Mesenchymal stem cell (in vitro differentiated cells and primary cell): ENCODE measurements around the gene NLGN1.

ENCODE experiments used
- DNase-seq: peaks from one replicate; pipeline ENCODE4 v3.0.0-alpha.2; 2013
- H2AFZ ChIP-seq: one replicate; pipeline ENCODE4 v1.6.1; 2013; ENCODE audit warnings: low read depth, mild to moderate bottlenecking, control low read depth, inconsistent platforms, low read length, moderate library complexity
- H2AK5ac ChIP-seq: 2 replicates; pipeline ENCODE4 v1.6.1; 2013; ENCODE audit warnings: low read length, moderate library complexity, mild to moderate bottlenecking, inconsistent platforms; ENCODE audit not compliant: severe bottlenecking
- H2BK120ac ChIP-seq: one replicate; pipeline ENCODE4 v1.6.1; 2013; ENCODE audit warnings: low read depth, mild to moderate bottlenecking, inconsistent platforms, low read length, moderate library complexity
- H2BK12ac ChIP-seq, 2 experiments: one replicate each; pipeline ENCODE4 v1.6.1; 2013; ENCODE audit warnings: inconsistent platforms in 2 of 2, low read length in 2 of 2, mild to moderate bottlenecking in 2 of 2, moderate library complexity in 2 of 2, control low read depth in 1 of 2
- H2BK15ac ChIP-seq: one replicate; pipeline ENCODE4 v1.6.1; 2013; ENCODE audit warnings: mild to moderate bottlenecking, low read depth, inconsistent platforms; ENCODE audit not compliant: poor library complexity, severe bottlenecking
- H2BK5ac ChIP-seq: 2 replicates; pipeline ENCODE4 v1.6.1; 2013; ENCODE audit warnings: low read depth, mild to moderate bottlenecking, low read length, control low read depth, inconsistent platforms; ENCODE audit not compliant: poor library complexity, severe bottlenecking
- H3K14ac ChIP-seq, 2 experiments: one replicate each; pipeline ENCODE4 v1.6.1; 2013; ENCODE audit warnings: inconsistent platforms in 2 of 2, low read length in 2 of 2, control low read depth in 1 of 2, mild to moderate bottlenecking in 1 of 2, moderate library complexity in 1 of 2
- H3K18ac ChIP-seq, 2 experiments: one replicate each; pipeline ENCODE4 v1.6.1; 2013; ENCODE audit warnings: inconsistent platforms in 2 of 2, low read length in 2 of 2, control low read depth in 1 of 2, low read depth in 1 of 2, mild to moderate bottlenecking in 1 of 2
- H3K23ac ChIP-seq, 2 experiments: one replicate each; pipeline ENCODE4 v1.6.1; 2013; ENCODE audit warnings: inconsistent platforms in 2 of 2, low read length in 2 of 2, mild to moderate bottlenecking in 2 of 2, moderate library complexity in 2 of 2, control low read depth in 1 of 2
- H3K27ac ChIP-seq: 2 replicates; pipeline ENCODE4 v1.5.1; 2013; ENCODE audit warnings: mild to moderate bottlenecking, moderate library complexity, low read length, control low read depth, inconsistent platforms; ENCODE audit not compliant: poor library complexity, severe bottlenecking
- H3K27me3 ChIP-seq, 2 experiments: 2 replicates each; pipeline versions ENCODE4 v1.6.1 to v1.7.0; 2013; ENCODE audit warnings: low read length in 2 of 2, mild to moderate bottlenecking in 2 of 2, moderate library complexity in 2 of 2, control low read depth in 1 of 2, inconsistent platforms in 1 of 2; ENCODE audit not compliant: control insufficient read depth in 1 of 2, insufficient read depth in 1 of 2
- H3K36me3 ChIP-seq, 2 experiments: 2 replicates each; pipeline versions ENCODE4 v1.6.1 to v1.7.0; 2013; ENCODE audit warnings: low read length in 2 of 2, control low read depth in 1 of 2, inconsistent platforms in 1 of 2, low read depth in 1 of 2, mild to moderate bottlenecking in 1 of 2; ENCODE audit not compliant: insufficient read depth in 2 of 2, control insufficient read depth in 1 of 2
- H3K4ac ChIP-seq, 2 experiments: one replicate each; pipeline ENCODE4 v1.6.1; 2013; ENCODE audit warnings: inconsistent platforms in 2 of 2, low read length in 2 of 2, mild to moderate bottlenecking in 2 of 2, moderate library complexity in 2 of 2, control low read depth in 1 of 2, low read depth in 1 of 2
- H3K4me1 ChIP-seq: 2 replicates; pipeline ENCODE4 v1.6.1; 2013; ENCODE audit warnings: low read depth, low read length, control low read depth; ENCODE audit not compliant: control insufficient read depth, insufficient read depth
- H3K4me2 ChIP-seq: 2 replicates; pipeline ENCODE4 v1.6.1; 2013; ENCODE audit warnings: low read length, mild to moderate bottlenecking, inconsistent platforms; ENCODE audit not compliant: poor library complexity, severe bottlenecking
- H3K4me3 ChIP-seq, 2 experiments: 2 replicates each; pipeline versions ENCODE4 v1.5.1 to v1.7.0; 2013; ENCODE audit warnings: low read length in 2 of 2, mild to moderate bottlenecking in 2 of 2, control low read depth in 1 of 2, low read depth in 1 of 2; ENCODE audit not compliant: insufficient read depth in 1 of 2
- H3K79me1 ChIP-seq: replicated peaks from 2 replicates; pipeline ENCODE4 v1.6.1; 2013; ENCODE audit warnings: mild to moderate bottlenecking, control low read depth, low read length, inconsistent platforms; ENCODE audit not compliant: poor library complexity, severe bottlenecking
- H3K9ac ChIP-seq: 2 replicates; pipeline ENCODE4 v1.7.0; 2013; ENCODE audit warnings: mild to moderate bottlenecking, low read length, moderate library complexity
- H3K9me3 ChIP-seq: 2 replicates; pipeline ENCODE4 v1.7.0; 2013; ENCODE audit warnings: mild to moderate bottlenecking, low read length; ENCODE audit not compliant: control insufficient read depth
- H4K8ac ChIP-seq: one replicate; pipeline ENCODE4 v1.6.1; 2013; ENCODE audit warnings: inconsistent platforms, mild to moderate bottlenecking, low read length, moderate library complexity
- H4K91ac ChIP-seq: one replicate; pipeline ENCODE4 v1.6.1; 2013; ENCODE audit warnings: mild to moderate bottlenecking, low read length, inconsistent platforms
- WGBS: methylation state at CpG from one replicate; pipeline ENCODE4 v1.1.7; 2013; ENCODE audit warnings: mixed read lengths; 5-methylcytosine and 5-hydroxymethylcytosine counted together

NLGN1 gene

GRCh38 chr3:174146008-174146407 is 748.5 kb downstream of the NLGN1 start:
- Histone ChIP-seq H3K79me1 (no peaks in the 10 kb centered on the region), H2BK120ac (no peak overlapping the region), H2AK5ac (no peak overlapping the region), H2BK15ac (no peak overlapping the region), H3K4ac (no peak overlapping the region), H3K27ac (no peak overlapping the region), H3K18ac (no peak overlapping the region), H3K23ac (no peak overlapping the region), H3K9me3 (peaks cover 3% of the 10 kb centered on the region), H3K4me2 (no peak overlapping the region), H2BK12ac (no peak overlapping the region), H4K8ac (no peak overlapping the region), H2BK5ac (no peak overlapping the region), H4K91ac (no peak overlapping the region), H3K4me1 (no peaks in the 10 kb centered on the region), H3K36me3 (no peaks in the 10 kb centered on the region), H3K9ac (no peak overlapping the region), H2AFZ (no peak overlapping the region), H3K14ac (no peak overlapping the region), H3K4me3 (no peak overlapping the region), H3K27me3 (no peaks in the 10 kb centered on the region)
- no peak for DNase-seq
- WGBS = no CpG with 5 or more reads among the region's 1 CpG

GRCh38 chr3:174147798-174148197 is 750.3 kb downstream of the NLGN1 start:
- no peaks in the 10 kb centered on the region for H3K36me3 ChIP-seq
- H3K4me3 ChIP-seq = no peak overlapping the region

GRCh38 chr3:174153871-174154270 is 756.3 kb downstream of the NLGN1 start:
- Histone ChIP-seq H3K18ac (no peak overlapping the region), H3K9me3 (no peaks in the 10 kb centered on the region), H3K23ac (no peak overlapping the region), H3K4me2 (no peak overlapping the region), H3K4me3 (no peak overlapping the region), H3K4ac (no peak overlapping the region), H2BK15ac (no peak overlapping the region), H3K79me1 (no peaks in the 10 kb centered on the region), H2BK120ac (no peak overlapping the region), H2BK12ac (no peak overlapping the region), H3K9ac (no peak overlapping the region), H4K91ac (no peak overlapping the region), H3K27me3 (no peaks in the 10 kb centered on the region), H3K14ac (no peak overlapping the region), H3K27ac (no peak overlapping the region), H2AFZ (no peak overlapping the region), H2BK5ac (no peak overlapping the region), H2AK5ac (no peak overlapping the region), H3K36me3 (no peaks in the 10 kb centered on the region), H4K8ac (no peak overlapping the region), H3K4me1 (no peaks in the 10 kb centered on the region)
- no peak for DNase-seq
- no CpG with 5 or more reads among the region's 1 CpG for WGBS

More at GRCh38 chr3:174147798-174148197, 750.3 kb downstream of the NLGN1 start:
- Histone ChIP-seq H3K9ac (no peak overlapping the region), H3K4me2 (no peak overlapping the region), H2BK15ac (no peak overlapping the region), H3K4me1 (no peaks in the 10 kb centered on the region), H2AFZ (no peak overlapping the region), H3K14ac (no peak overlapping the region), H4K91ac (no peak overlapping the region), H3K79me1 (no peaks in the 10 kb centered on the region), H3K23ac (no peak overlapping the region), H3K27me3 (no peaks in the 10 kb centered on the region), H2BK5ac (no peak overlapping the region), H2BK120ac (no peak overlapping the region), H3K27ac (no peak overlapping the region), H4K8ac (no peak overlapping the region), H3K4ac (no peak overlapping the region), H2BK12ac (no peak overlapping the region), H3K18ac (no peak overlapping the region), H3K9me3 (no peaks in the 10 kb centered on the region), H2AK5ac (no peak overlapping the region)
- DNase-seq = no peak

- no peak overlapping the region for H3K27ac ChIP-seq
- no peak overlapping the region for H2BK5ac ChIP-seq
- no peak overlapping the region for H2AFZ ChIP-seq
- H3K4ac ChIP-seq = no peak overlapping the region
- no peak for DNase-seq
- no peak overlapping the region for H3K4me3 ChIP-seq
- H3K36me3 ChIP-seq = no peaks in the 10 kb centered on the region
- no peak overlapping the region for H2BK12ac ChIP-seq
- no peak overlapping the region for H3K14ac ChIP-seq
- no peaks in the 10 kb centered on the region for H3K4me1 ChIP-seq
- no peak overlapping the region for H3K18ac ChIP-seq
- H3K4me2 ChIP-seq = peak overlapping the region; percentile 53
- peaks cover 2% of the 10 kb centered on the region for H3K9me3 ChIP-seq
- H3K27me3 ChIP-seq = no peaks in the 10 kb centered on the region
- no peak overlapping the region for H3K23ac ChIP-seq
- H4K8ac ChIP-seq = no peak overlapping the region
- H3K9ac ChIP-seq = no peak overlapping the region
- H2BK120ac ChIP-seq = no peak overlapping the region
- H2AK5ac ChIP-seq = no peak overlapping the region
- WGBS = 98% methylated on average over 7 of the region's 7 CpGs
- H2BK15ac ChIP-seq = no peak overlapping the region
- H4K91ac ChIP-seq = no peak overlapping the region
- H3K79me1 ChIP-seq = no peaks in the 10 kb centered on the region
Observed at GRCh38 chr3:174156200-174156599, 758.7 kb downstream of the NLGN1 start.
